ENCODE data around the gene PKD2L1. TPM values are rescaled to one million over a fixed set of nuclear protein-coding genes. Genes with fewer than 3 reads are reported as not detected.

PKD2L1 gene
- total and polyA plus RNA-seq, 7 donors: 0.31 to 4.2 (median 0.60) TPM; not detected in 4

DNA sequence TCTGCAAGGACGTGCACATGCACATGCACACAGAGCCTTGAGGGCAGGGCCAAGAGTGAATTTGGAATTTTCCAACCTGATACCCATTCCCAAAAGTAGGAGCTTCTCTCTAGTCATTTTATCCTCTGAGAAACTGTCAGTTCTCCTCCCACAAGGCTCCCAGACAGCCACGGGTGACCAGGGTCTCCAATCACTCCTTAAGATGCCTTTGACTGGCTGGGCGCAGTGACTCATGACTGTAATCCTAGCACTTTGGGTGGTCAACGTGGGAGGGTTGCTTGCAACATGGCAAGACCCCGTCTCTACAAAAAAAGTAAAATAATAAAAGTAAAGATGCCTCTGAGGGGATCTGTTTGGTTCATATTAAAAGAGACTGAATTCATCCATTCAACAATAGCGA lies 30.2 kb upstream of the PKD2L1 start:
- WGBS, 2 donors: 76 to 80% methylated on average over 6 of the region's 6 CpGs

DNA sequence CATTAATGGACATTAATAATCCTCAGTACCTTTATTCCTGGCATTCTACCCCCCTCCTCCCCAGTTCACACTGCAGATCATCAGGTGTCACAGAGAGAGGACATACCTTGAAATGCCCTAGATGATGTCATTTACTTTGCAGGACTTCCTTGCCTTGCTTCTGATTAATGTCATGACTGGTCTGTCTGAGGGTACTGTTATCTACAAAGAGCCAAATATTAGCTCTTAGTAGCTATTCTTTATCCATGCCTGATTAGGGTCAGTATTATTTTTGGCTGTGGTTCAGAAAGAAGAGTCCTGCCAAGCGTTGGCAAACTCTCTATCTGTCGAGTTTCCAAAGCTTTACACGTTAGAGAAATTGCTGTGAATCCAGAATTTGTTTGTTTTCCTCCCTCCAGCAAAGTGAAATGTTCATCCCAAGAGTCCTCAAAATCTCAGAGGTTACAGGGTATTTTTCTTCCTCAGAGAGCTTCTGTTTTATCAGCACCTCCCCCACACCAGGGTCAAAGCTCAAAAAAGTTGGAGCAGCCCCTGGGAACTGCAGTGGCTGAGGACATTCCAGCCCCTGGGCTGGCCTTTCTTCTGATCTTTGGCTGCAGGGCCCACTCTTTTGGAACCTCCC lies 29.6 kb upstream of the PKD2L1 start:
- no peak for DNase-seq

More for the DNA sequence above, 30.2 kb upstream of the PKD2L1 start:
- TF ChIP-seq CTCF (IDR thresholded peaks at IDR 0.05) (no peak), POLR2AphosphoS5 (IDR thresholded peaks at IDR 0.05) (no peak), EP300 (IDR thresholded peaks at IDR 0.05) (no peak), POLR2A (IDR thresholded peaks at IDR 0.05) (no peak)
- Histone ChIP-seq H3K4me3 (no peak overlapping the region), H3K36me3 (peaks cover 0 to 10% (median 0%) of the 10 kb centered on the region in 4 donors), H3K9me3 (no peaks in the 10 kb centered on the region), H3K27me3 (no peaks in the 10 kb centered on the region), H3K27ac (peak overlapping the region in 1 of 4 donors; percentile 50), H3K4me1 (peaks cover 0 to 26% (median 23%) of the 10 kb centered on the region in 4 donors)
- intact Hi-C loops (cut with DNase I): no loop called here
- no peak for DNase-seq

DNA sequence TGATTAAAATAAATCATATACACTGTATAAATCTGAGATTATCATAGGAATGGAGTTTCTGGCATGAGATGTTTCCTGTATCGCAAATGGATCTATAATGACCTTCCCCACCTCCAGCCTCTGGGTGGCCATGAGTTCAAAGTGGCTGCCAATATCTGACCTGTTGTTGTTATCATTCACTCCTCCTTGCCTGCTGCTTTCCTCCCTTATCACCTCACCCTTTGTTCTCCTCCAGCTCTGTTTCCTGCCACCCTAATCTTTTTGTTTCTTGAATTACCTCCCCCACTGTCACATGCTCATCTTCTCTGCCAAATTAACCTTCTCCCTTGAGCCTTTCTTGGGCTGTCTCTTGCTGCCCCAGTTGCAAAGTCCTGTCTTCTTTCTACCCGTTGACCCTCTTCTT lies 29.0 kb upstream of the PKD2L1 start:
- Histone ChIP-seq H3K36me3 (peaks cover 0 to 10% (median 0%) of the 10 kb centered on the region in 4 donors), H3K27me3 (no peaks in the 10 kb centered on the region), H3K27ac (peak overlapping the region in 2 of 4 donors; percentile 28 to 50), H3K4me1 (peaks cover 0 to 18% (median 13%) of the 10 kb centered on the region in 4 donors), H3K4me3 (no peak overlapping the region), H3K9me3 (no peaks in the 10 kb centered on the region)
- TF ChIP-seq CTCF (IDR thresholded peaks at IDR 0.05): no peak
- no peak for TF ChIP-seq EP300 (IDR thresholded peaks at IDR 0.05)
- no peak for TF ChIP-seq POLR2AphosphoS5 (IDR thresholded peaks at IDR 0.05)
- no peak for TF ChIP-seq POLR2A (IDR thresholded peaks at IDR 0.05)
- 79 to 86% methylated on average over 2 of the region's 2 CpGs for WGBS, 2 donors
- no peak for DNase-seq
- intact Hi-C loops (cut with DNase I): no loop called here

More for the DNA sequence above, 29.6 kb upstream of the PKD2L1 start:
- intact Hi-C loops (cut with DNase I): no loop called here
- Histone ChIP-seq H3K36me3 (peaks cover 0 to 10% (median 0%) of the 10 kb centered on the region in 4 donors), H3K4me3 (no peak overlapping the region), H3K27ac (peak overlapping the region in 2 of 4 donors; percentile 28 to 50), H3K4me1 (peaks cover 0 to 20% (median 17%) of the 10 kb centered on the region in 4 donors), H3K9me3 (no peaks in the 10 kb centered on the region), H3K27me3 (no peaks in the 10 kb centered on the region)
- TF ChIP-seq POLR2A (IDR thresholded peaks at IDR 0.05) (no peak), POLR2AphosphoS5 (IDR thresholded peaks at IDR 0.05) (no peak), EP300 (IDR thresholded peaks at IDR 0.05) (no peak), CTCF (IDR thresholded peaks at IDR 0.05) (no peak)
- WGBS, 2 donors: 37 to 59% methylated on average over 3 of the region's 3 CpGs

DNA sequence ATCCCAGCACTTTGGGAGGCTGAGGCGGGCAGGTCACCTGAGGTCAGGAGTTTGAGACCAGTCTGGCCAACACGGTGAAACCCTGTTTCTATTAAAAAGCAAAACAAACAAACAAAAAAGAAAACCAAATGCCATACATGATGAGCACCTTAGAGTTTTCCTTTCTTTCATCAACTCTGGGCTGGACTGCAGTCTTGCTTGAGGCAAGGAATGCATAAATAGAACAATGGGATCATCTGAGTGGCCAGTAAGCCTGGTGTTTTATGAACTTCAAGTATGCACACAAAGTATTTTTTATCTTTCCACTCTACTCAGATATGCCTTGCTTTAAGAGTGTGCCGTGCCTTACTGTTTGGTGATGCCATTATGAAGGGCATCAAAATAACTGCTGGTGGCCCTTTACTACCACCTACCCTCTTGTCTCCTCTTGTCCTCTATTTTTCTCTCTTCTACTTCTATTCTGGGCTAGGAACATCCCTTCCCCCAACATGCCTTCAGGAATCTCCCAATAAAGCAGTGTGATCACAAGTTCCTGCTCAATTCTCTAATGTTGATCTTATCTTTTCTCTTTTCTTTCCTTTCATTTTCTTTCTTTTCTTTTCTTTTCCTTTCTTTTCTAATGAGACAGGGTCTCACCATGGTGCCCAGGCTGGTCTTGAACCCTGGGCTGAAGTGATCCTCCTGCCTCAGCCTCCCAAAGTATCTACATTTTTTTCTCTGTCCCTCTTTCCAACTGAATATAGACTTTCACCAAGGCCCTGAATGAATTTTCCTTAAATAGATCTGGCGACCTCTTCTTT lies 27.2 kb upstream of the PKD2L1 start:
- no peak for TF ChIP-seq POLR2AphosphoS5 (IDR thresholded peaks at IDR 0.05)
- TF ChIP-seq POLR2A (IDR thresholded peaks at IDR 0.05): no peak
- no peak for TF ChIP-seq EP300 (IDR thresholded peaks at IDR 0.05)
- no peak for TF ChIP-seq CTCF (IDR thresholded peaks at IDR 0.05)
- DNase-seq: no peak
- intact Hi-C loops (cut with DNase I): no loop called here
- Histone ChIP-seq H3K27me3 (no peaks in the 10 kb centered on the region), H3K4me3 (no peak overlapping the region), H3K9me3 (no peaks in the 10 kb centered on the region), H3K36me3 (peaks cover 0 to 10% (median 0%) of the 10 kb centered on the region in 4 donors), H3K27ac (no peak overlapping the region), H3K4me1 (peaks cover 0 to 18% (median 13%) of the 10 kb centered on the region in 4 donors)
- 87 to 90% methylated on average over 4 of the region's 4 CpGs for WGBS, 2 donors

All from sigmoid colon (tissue), 7 donors.